ENCODE data around the gene TOPAZ1. TPM values are rescaled to one million over a fixed set of nuclear protein-coding genes. Genes with fewer than 3 reads are reported as not detected.

The TOPAZ1 gene
- polyA plus RNA-seq (2013, experiment 1 of 4) = not detected
- polyA plus RNA-seq (2013, experiment 2 of 4) = not detected
- not detected for polyA plus RNA-seq (2013, experiment 3 of 4)
- polyA plus RNA-seq (2013, experiment 4 of 4) = not detected

- no peaks in the 10 kb centered on the region for H3K36me3 ChIP-seq (ENCODE audit: control insufficient read depth, insufficient read depth, low read length)
- H3K4me1 ChIP-seq (ENCODE audit: control insufficient read depth, insufficient read depth, low read length) = no peaks in the 10 kb centered on the region
- no peaks in the 10 kb centered on the region for H3K9me3 ChIP-seq (ENCODE audit: control insufficient read depth, low read length)
- H3K4me3 ChIP-seq (ENCODE audit: insufficient read depth, low read depth, low read length) = no peak within 1 kb of the TSS
- WGBS, 2 experiments = 97% methylated on average over 35 of the region's 35 CpGs
- no peak within 1 kb of the TSS for H3K27ac ChIP-seq (ENCODE audit: insufficient read depth, low read depth, low read length, poor library complexity, severe bottlenecking)
- no peaks in the 10 kb centered on the region for H3K27me3 ChIP-seq (ENCODE audit: control insufficient read depth, insufficient read depth, low read length, poor library complexity, severe bottlenecking)
Observed at GRCh38 chr3:44241706-44242105, at the start of gene TOPAZ1. Gene TOPAZ1, plus strand, starts transcription at chr3:44241886. Its CDS starts 168 bp downstream, at chr3:44242054.

DNA sequence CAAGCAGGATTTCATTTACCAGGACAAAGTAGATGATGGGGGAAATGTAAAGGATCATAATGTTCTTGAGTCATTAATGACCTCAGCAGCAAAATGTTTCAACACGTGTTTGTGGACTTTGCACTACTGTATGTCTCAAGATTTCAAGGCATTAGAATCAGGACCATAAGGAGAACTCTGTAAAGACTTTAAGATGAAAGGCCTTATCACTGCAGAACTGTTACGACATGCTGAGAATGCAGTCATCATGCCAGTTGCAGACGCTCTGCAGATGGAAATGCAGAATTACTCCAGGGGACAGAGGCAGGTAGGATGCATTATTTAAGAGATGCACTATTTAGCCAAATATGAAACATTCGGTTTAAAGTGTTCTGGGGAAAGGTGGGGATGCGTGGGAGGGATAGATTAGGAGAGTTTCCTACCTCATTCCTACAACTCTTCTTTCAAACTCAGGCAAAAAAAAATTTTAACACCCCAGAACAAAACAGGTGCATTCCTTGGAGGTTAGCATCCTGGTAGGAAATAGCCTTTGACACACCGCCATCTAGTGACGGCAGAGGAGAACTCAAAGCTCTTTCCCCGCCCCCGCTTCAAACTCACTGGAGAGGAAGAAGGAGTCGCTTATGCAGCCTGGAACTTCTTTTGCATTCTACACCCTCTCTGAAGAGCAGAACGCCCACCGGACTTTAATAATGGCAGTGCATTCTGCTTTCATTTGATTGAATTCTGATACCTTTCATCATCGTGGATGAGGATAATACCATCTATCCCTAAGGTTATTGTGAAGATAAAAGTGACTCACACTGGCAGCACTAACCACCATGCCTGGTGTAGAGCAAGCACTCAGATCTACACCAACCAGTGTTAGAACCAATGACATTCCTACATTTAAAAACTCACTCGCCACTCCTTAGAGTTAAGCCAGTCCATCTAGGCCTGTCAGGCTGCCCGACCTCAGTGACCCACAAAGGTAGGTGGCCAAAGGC is 43.1 kb upstream of the TOPAZ1 start:
- no peaks in the 10 kb centered on the region for H3K27me3 ChIP-seq (ENCODE audit: control insufficient read depth, insufficient read depth, low read length, poor library complexity, severe bottlenecking)
- WGBS, 2 experiments = 22 to 23% methylated on average over 13 to 14 of the region's 15 CpGs
- no peak overlapping the region for H3K4me3 ChIP-seq (ENCODE audit: insufficient read depth, low read depth, low read length)
- H3K36me3 ChIP-seq (ENCODE audit: control insufficient read depth, insufficient read depth, low read length) = no peaks in the 10 kb centered on the region
- no peak overlapping the region for H3K27ac ChIP-seq (ENCODE audit: insufficient read depth, low read depth, low read length, poor library complexity, severe bottlenecking)
- H3K4me1 ChIP-seq (ENCODE audit: control insufficient read depth, insufficient read depth, low read length) = no peaks in the 10 kb centered on the region
- no peaks in the 10 kb centered on the region for H3K9me3 ChIP-seq (ENCODE audit: control insufficient read depth, low read length)

DNA sequence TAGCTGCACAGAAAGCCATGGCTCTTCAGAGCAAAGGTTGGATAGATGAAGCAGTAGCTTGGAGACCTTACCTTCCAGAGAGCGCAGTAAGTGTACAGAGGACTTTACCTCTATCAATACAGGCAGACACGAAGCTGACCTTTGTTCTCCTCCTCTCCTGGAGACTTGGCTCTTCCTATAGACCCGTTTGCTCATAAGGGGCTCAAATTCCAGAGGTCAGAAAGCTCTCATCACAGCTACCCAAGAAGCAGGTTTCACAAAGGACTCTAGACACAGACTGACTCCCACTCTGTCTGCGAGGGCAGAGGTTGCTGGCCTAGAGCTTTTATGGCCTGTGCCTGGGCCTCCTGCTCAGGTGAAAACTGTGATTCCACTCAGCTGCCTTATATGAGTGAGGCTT is 35.4 kb upstream of the TOPAZ1 start:
- Histone ChIP-seq H3K36me3 (ENCODE audit: control insufficient read depth, insufficient read depth, low read length) (no peaks in the 10 kb centered on the region), H3K4me1 (ENCODE audit: control insufficient read depth, insufficient read depth, low read length) (no peaks in the 10 kb centered on the region), H3K9me3 (ENCODE audit: control insufficient read depth, low read length) (no peaks in the 10 kb centered on the region), H3K27me3 (ENCODE audit: control insufficient read depth, insufficient read depth, low read length, poor library complexity, severe bottlenecking) (no peaks in the 10 kb centered on the region), H3K27ac (ENCODE audit: insufficient read depth, low read depth, low read length, poor library complexity, severe bottlenecking) (no peak overlapping the region), H3K4me3 (ENCODE audit: insufficient read depth, low read depth, low read length) (no peak overlapping the region)
- WGBS, 2 experiments = 82 to 86% methylated on average over 4 of the region's 4 CpGs

DNA sequence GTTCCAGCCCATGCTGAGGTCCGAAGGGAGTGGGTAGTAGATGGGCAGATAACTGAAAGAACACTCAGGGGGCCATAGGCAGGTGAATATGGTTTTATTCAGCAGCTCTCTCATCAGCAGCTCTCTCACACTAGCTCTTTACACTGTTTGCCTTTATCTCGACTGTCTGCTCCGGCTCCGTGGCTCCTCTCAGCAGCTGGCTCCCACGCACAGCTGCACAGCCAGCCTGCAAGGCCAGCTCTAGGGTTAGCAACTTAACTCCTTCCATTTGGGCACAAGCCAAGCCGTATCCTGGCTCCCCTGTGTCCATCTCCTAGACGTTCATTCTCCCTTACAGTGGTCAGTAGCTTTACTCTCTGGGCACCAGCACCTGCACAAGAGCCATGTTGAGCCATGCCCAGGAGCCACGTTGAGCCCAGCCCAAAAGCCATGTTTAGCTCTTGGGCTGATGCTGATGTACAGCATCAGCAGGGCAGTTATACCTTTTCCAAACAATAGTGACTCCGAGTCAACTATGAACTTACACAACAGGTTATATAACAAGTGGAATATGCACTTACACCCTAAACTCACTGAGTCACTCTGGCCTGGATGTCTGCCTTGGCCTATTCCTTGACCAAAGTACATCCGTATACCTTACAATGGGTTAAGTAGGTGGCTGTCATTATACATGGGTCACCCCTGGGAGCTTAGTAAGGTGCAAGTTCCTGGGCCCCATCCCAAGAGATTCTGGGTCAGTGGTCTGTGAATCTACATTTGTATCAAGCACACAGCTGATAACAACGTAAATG is 34.6 kb upstream of the TOPAZ1 start:
- H3K9me3 ChIP-seq (ENCODE audit: control insufficient read depth, low read length) = no peaks in the 10 kb centered on the region
- H3K36me3 ChIP-seq (ENCODE audit: control insufficient read depth, insufficient read depth, low read length) = no peaks in the 10 kb centered on the region
- H3K27me3 ChIP-seq (ENCODE audit: control insufficient read depth, insufficient read depth, low read length, poor library complexity, severe bottlenecking) = no peaks in the 10 kb centered on the region
- H3K4me3 ChIP-seq (ENCODE audit: insufficient read depth, low read depth, low read length) = no peak overlapping the region
- H3K27ac ChIP-seq (ENCODE audit: insufficient read depth, low read depth, low read length, poor library complexity, severe bottlenecking) = no peak overlapping the region
- H3K4me1 ChIP-seq (ENCODE audit: control insufficient read depth, insufficient read depth, low read length) = no peaks in the 10 kb centered on the region
- WGBS, 2 experiments = 91% methylated on average over 11 of the region's 11 CpGs

- Histone ChIP-seq H3K27ac (ENCODE audit: insufficient read depth, low read depth, low read length, poor library complexity, severe bottlenecking) (no peak overlapping the region), H3K4me1 (ENCODE audit: control insufficient read depth, insufficient read depth, low read length) (no peaks in the 10 kb centered on the region), H3K36me3 (ENCODE audit: control insufficient read depth, insufficient read depth, low read length) (no peaks in the 10 kb centered on the region), H3K9me3 (ENCODE audit: control insufficient read depth, low read length) (no peaks in the 10 kb centered on the region), H3K27me3 (ENCODE audit: control insufficient read depth, insufficient read depth, low read length, poor library complexity, severe bottlenecking) (no peaks in the 10 kb centered on the region), H3K4me3 (ENCODE audit: insufficient read depth, low read depth, low read length) (no peak overlapping the region)
- WGBS, 2 experiments = 100% methylated on average over 1 of the region's 1 CpG; no CpG with 5 or more reads in 1 of the 2 experiments
Observed at GRCh38 chr3:44208086-44208485, 33.6 kb upstream of the TOPAZ1 start.

DNA sequence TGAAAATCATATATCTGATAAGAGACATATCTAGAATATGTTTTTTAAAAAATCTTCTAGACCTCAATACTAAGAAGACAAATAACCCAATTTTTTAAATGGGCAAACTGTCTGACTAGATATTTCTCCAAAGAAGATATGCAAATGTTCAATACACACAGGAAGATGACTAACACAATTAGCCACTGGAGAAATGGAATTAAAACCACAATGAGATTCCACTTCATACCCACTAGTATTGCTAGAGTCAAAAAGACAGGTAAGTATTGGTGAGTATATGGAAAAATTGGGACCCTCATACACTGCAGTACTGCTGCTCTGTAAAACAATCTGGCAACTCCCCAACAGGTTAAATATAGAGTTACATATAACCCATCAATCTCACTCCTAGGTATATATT is 33.1 kb upstream of the TOPAZ1 start:
- H3K9me3 ChIP-seq (ENCODE audit: control insufficient read depth, low read length) = no peaks in the 10 kb centered on the region
- no peaks in the 10 kb centered on the region for H3K36me3 ChIP-seq (ENCODE audit: control insufficient read depth, insufficient read depth, low read length)
- no peaks in the 10 kb centered on the region for H3K4me1 ChIP-seq (ENCODE audit: control insufficient read depth, insufficient read depth, low read length)
- H3K27ac ChIP-seq (ENCODE audit: insufficient read depth, low read depth, low read length, poor library complexity, severe bottlenecking) = no peak overlapping the region
- H3K4me3 ChIP-seq (ENCODE audit: insufficient read depth, low read depth, low read length) = no peak overlapping the region
- no peaks in the 10 kb centered on the region for H3K27me3 ChIP-seq (ENCODE audit: control insufficient read depth, insufficient read depth, low read length, poor library complexity, severe bottlenecking)

- H3K4me3 ChIP-seq (ENCODE audit: insufficient read depth, low read depth, low read length) = no peak overlapping the region
Observed at GRCh38 chr3:44210967-44211366, 30.7 kb upstream of the TOPAZ1 start.

GRCh38 chr3:44222337-44222736 is 19.3 kb upstream of the TOPAZ1 start:
- Histone ChIP-seq H3K4me3 (ENCODE audit: insufficient read depth, low read depth, low read length) (no peak overlapping the region), H3K9me3 (ENCODE audit: control insufficient read depth, low read length) (no peaks in the 10 kb centered on the region), H3K36me3 (ENCODE audit: control insufficient read depth, insufficient read depth, low read length) (no peaks in the 10 kb centered on the region), H3K27ac (ENCODE audit: insufficient read depth, low read depth, low read length, poor library complexity, severe bottlenecking) (no peak overlapping the region), H3K4me1 (ENCODE audit: control insufficient read depth, insufficient read depth, low read length) (no peaks in the 10 kb centered on the region), H3K27me3 (ENCODE audit: control insufficient read depth, insufficient read depth, low read length, poor library complexity, severe bottlenecking) (no peaks in the 10 kb centered on the region)
- WGBS, 2 experiments = 69 to 77% methylated on average over 3 of the region's 3 CpGs

More at GRCh38 chr3:44210967-44211366, 30.7 kb upstream of the TOPAZ1 start:
- no peaks in the 10 kb centered on the region for H3K4me1 ChIP-seq (ENCODE audit: control insufficient read depth, insufficient read depth, low read length)
- no peaks in the 10 kb centered on the region for H3K36me3 ChIP-seq (ENCODE audit: control insufficient read depth, insufficient read depth, low read length)
- H3K27ac ChIP-seq (ENCODE audit: insufficient read depth, low read depth, low read length, poor library complexity, severe bottlenecking) = no peak overlapping the region
- no peaks in the 10 kb centered on the region for H3K9me3 ChIP-seq (ENCODE audit: control insufficient read depth, low read length)
- H3K27me3 ChIP-seq (ENCODE audit: control insufficient read depth, insufficient read depth, low read length, poor library complexity, severe bottlenecking) = no peaks in the 10 kb centered on the region

GRCh38 chr3:44223299-44223698 is 18.4 kb upstream of the TOPAZ1 start:
- no peak overlapping the region for H3K4me3 ChIP-seq (ENCODE audit: insufficient read depth, low read depth, low read length)
- H3K27ac ChIP-seq (ENCODE audit: insufficient read depth, low read depth, low read length, poor library complexity, severe bottlenecking) = no peak overlapping the region
- H3K4me1 ChIP-seq (ENCODE audit: control insufficient read depth, insufficient read depth, low read length) = no peaks in the 10 kb centered on the region
- no peaks in the 10 kb centered on the region for H3K36me3 ChIP-seq (ENCODE audit: control insufficient read depth, insufficient read depth, low read length)
- no peaks in the 10 kb centered on the region for H3K27me3 ChIP-seq (ENCODE audit: control insufficient read depth, insufficient read depth, low read length, poor library complexity, severe bottlenecking)
- H3K9me3 ChIP-seq (ENCODE audit: control insufficient read depth, low read length) = no peaks in the 10 kb centered on the region
- 88 to 94% methylated on average over 5 of the region's 5 CpGs for WGBS, 2 experiments

DNA sequence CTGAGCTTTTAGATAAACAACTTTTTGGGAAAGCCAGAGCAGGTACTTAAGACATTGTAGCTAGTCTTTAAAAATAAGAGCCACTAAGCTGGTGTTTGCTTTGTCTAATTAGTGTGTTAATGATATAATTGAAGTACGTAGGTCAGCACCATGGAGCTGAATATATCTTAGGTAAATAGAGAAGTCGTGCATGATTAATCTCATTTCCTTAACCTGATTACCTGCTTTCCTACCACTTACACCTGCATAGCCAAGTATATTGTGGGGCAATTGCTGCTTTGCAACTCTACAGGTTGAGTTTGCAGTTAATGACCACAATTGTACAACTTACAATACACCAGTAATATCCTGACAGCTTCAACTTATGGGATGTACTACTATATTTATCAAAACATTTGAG is 17.6 kb upstream of the TOPAZ1 start:
- no peak overlapping the region for H3K27ac ChIP-seq (ENCODE audit: insufficient read depth, low read depth, low read length, poor library complexity, severe bottlenecking)

More for the DNA sequence above, 17.6 kb upstream of the TOPAZ1 start:
- Histone ChIP-seq H3K4me3 (ENCODE audit: insufficient read depth, low read depth, low read length) (no peak overlapping the region), H3K9me3 (ENCODE audit: control insufficient read depth, low read length) (no peaks in the 10 kb centered on the region), H3K4me1 (ENCODE audit: control insufficient read depth, insufficient read depth, low read length) (no peaks in the 10 kb centered on the region), H3K36me3 (ENCODE audit: control insufficient read depth, insufficient read depth, low read length) (no peaks in the 10 kb centered on the region), H3K27me3 (ENCODE audit: control insufficient read depth, insufficient read depth, low read length, poor library complexity, severe bottlenecking) (no peaks in the 10 kb centered on the region)
- 73 to 78% methylated on average over 2 of the region's 2 CpGs for WGBS, 2 experiments

All from ectodermal cell (in vitro differentiated cells).